VCaP (cell line): ENCODE data around the gene RNASEL.

Experiments used
- H3K27ac ChIP-seq: fragments of 450-650 bp; 2 replicates; pipeline ENCODE4 v1.5.1; 2017
- CTCF ChIP-seq: fragments of 450-650 bp; conservative IDR thresholded peaks from 2 replicates; pipeline ENCODE4 v1.5.1; 2017; ENCODE audit warnings: mild to moderate bottlenecking, moderate library complexity

The RNASEL gene

GRCh38 chr1:182567629-182568028 lies 21.4 kb downstream of the RNASEL start:
- H3K27ac ChIP-seq: no peak overlapping the region

GRCh38 chr1:182565537-182565936 lies 23.5 kb downstream of the RNASEL start:
- H3K27ac ChIP-seq: no peak overlapping the region
- TF ChIP-seq CTCF: no peak

More at GRCh38 chr1:182567629-182568028, 21.4 kb downstream of the RNASEL start:
- no peak for TF ChIP-seq CTCF

DNA sequence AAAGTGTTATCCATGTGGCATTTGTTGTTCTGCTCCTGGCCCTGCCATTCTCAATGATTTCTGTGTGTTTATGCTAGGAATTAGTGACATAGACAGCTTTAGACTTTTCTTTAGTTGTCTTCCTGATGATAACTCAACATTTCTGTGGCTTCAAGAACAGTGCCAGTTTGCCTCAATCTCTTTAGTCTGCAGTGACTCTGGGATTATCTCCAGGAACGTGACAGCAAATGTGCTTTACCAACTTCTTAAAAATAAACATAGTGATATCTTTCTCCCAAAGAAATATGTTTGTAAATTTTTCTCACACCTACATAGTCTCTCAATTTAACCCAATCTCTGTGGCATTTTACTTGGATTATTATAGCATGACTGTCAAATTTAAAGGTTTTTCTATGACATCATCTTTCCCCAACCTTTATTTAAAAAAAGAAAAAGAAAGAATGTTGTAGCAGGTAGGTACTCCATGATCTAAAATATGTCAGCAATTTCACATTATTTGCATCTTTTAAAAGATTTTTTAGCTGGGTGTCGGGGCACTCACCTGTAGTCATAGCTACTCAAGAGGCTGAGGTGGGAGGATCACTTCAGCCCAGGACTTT lies 24.6 kb downstream of the RNASEL start:
- H3K27ac ChIP-seq: no peak overlapping the region
- no peak for TF ChIP-seq CTCF

GRCh38 chr1:182563095-182563494 lies 26.0 kb downstream of the RNASEL start:
- H3K27ac ChIP-seq: no peak overlapping the region
- TF ChIP-seq CTCF: no peak

DNA sequence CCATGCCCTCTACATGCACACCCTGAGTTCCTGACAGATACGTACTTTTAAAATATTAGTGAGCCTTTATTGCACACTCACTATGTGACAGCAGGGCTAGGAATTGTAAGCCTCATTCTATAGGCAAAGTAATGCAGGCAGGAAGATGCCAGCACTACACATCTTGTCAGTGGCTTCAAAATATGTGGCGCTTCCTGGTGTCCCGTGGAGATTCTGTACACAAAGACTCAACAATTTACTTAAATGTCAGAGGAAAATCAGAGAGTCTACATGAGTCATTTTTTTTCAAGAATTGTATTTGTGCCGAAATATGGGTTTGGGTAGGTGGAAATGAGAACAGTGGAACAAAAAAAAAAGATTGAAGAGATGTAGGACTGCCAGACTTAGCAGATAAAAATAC lies 27.6 kb downstream of the RNASEL start:
- no peak for TF ChIP-seq CTCF
- H3K27ac ChIP-seq: no peak overlapping the region

- TF ChIP-seq CTCF: no peak
- no peak overlapping the region for H3K27ac ChIP-seq
These were observed 28.6 kb downstream of the RNASEL start for GRCh38 chr1:182560392-182560984.

DNA sequence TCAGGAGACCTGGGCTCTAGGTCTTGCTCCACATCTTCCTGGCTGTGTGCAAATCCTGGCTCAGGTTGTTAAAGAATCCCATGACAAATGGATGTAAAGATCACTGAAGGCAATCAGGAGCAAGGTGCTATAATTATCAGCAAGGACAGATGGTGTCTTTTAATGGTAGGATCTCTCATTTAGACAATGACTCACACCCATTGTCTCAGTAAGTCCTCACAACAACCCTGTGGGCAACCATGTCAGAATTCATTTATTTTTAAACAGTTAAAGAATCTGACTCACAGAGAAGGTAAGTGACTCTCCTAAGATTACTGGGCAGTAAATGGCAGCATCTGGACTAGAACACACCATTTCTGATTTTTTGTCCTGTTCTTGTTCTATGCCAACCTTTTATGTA lies 32.8 kb downstream of the RNASEL start:
- H3K27ac ChIP-seq: no peak overlapping the region
- TF ChIP-seq CTCF: no peak
